Astrocyte of the cerebellum (primary cell): ENCODE measurements around the gene PARK7.
"Not testable (repeated sequence)": the region's sequence is repeated elsewhere in the genome, so short reads cannot be mapped to it uniquely, and the experiment has no call there.

Source experiments
- DNase-seq: peaks from one replicate; pipeline ENCODE4 v3.0.0-alpha.2; 2011; ENCODE audit warnings: low read depth
- H3K4me3 ChIP-seq: 2 replicates; pipeline ENCODE4 v1.5.1; 2011; ENCODE audit warnings: mild to moderate bottlenecking, low read depth, low read length, moderate library complexity
- CTCF ChIP-seq: IDR thresholded peaks from 2 replicates; pipeline ENCODE4 v1.5.1; 2012; ENCODE audit warnings: low read length, low read depth, moderate library complexity, mild to moderate bottlenecking; ENCODE audit errors: missing control alignments
- in situ Hi-C: cut with HindIII; loops from 2 replicates; pipeline ENCODE4 v1.10.0; 2017; ENCODE audit warnings: low sequenced_read_pairs

Gene PARK7

GRCh38 chr1:7919880-7920279 lies 41.6 kb upstream of the PARK7 start:
- no peak overlapping the region for H3K4me3 ChIP-seq
- no peak for DNase-seq
- TF ChIP-seq CTCF: no peak
- in situ Hi-C loops: loop anchor here (25.0 kb wide), 1 partner anchor 92 kb away; no protein-coding TSS in a partner anchor

- in situ Hi-C loops: loop anchor here (25.0 kb wide), 1 partner anchor 91 kb away; no protein-coding TSS in a partner anchor
- no peak overlapping the region for H3K4me3 ChIP-seq
- no peak for DNase-seq
- no peak for TF ChIP-seq CTCF
These were observed 39.7 kb upstream of the PARK7 start for GRCh38 chr1:7921796-7922195.

- no peak for TF ChIP-seq CTCF
- H3K4me3 ChIP-seq: no peak overlapping the region
- in situ Hi-C loops: loop anchor here (25.0 kb wide), 1 partner anchor 90 kb away; no protein-coding TSS in a partner anchor
- DNase-seq: peak; percentile 29
These were observed 39.2 kb upstream of the PARK7 start for GRCh38 chr1:7922301-7922700.

GRCh38 chr1:7927061-7927460 lies 34.5 kb upstream of the PARK7 start:
- DNase-seq, H3K4me3 ChIP-seq, in situ Hi-C loops: not testable (repeated sequence)

GRCh38 chr1:7928247-7928646 lies 33.3 kb upstream of the PARK7 start:
- in situ Hi-C loops: no loop called here
- no peak for DNase-seq
- no peak overlapping the region for H3K4me3 ChIP-seq
- no peak for TF ChIP-seq CTCF

- in situ Hi-C loops: no loop called here
- DNase-seq: no peak
- H3K4me3 ChIP-seq: no peak overlapping the region
- TF ChIP-seq CTCF: no peak
These were observed 31.9 kb upstream of the PARK7 start for GRCh38 chr1:7929637-7930036.

- H3K4me3 ChIP-seq: no peak overlapping the region
- in situ Hi-C loops: no loop called here
- TF ChIP-seq CTCF: no peak
- no peak for DNase-seq
These were observed 30.7 kb upstream of the PARK7 start for GRCh38 chr1:7930645-7931445.
